ENCODE measurements around the gene RBAK.

The RBAK gene

DNA sequence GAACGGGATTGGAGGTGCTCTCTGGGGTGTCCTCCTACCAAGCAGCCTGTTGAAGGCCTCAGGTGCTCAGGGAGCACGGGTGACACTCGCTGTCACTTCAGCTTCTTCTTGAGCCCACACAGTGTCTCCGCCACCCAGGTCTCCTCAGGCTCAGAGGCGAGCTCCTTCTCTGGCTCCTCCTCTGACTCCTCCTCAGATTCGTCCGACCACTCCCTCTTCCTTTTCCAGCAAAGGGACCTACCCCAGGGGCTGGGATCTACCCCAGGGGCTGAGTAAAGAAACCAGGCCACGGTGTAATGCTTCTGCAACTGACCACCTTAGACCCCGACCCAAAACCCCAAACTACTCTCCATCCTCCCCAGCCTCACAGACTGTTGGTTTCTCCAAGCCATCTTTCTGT lies 9.2 kb upstream of the RBAK start:
- TF ChIP-seq TAF1 (IDR thresholded peaks at IDR 0.05; ENCODE audit: low read depth) (no peak), EP300 (IDR thresholded peaks at IDR 0.05; ENCODE audit: borderline replicate concordance) (no peak), TCF12 (IDR thresholded peaks at IDR 0.05; ENCODE audit: low read depth) (no peak), FOXM1 (IDR thresholded peaks at IDR 0.05; ENCODE audit: borderline replicate concordance, low read depth) (no peak), NFIC (IDR thresholded peaks at IDR 0.05) (no peak)

DNA sequence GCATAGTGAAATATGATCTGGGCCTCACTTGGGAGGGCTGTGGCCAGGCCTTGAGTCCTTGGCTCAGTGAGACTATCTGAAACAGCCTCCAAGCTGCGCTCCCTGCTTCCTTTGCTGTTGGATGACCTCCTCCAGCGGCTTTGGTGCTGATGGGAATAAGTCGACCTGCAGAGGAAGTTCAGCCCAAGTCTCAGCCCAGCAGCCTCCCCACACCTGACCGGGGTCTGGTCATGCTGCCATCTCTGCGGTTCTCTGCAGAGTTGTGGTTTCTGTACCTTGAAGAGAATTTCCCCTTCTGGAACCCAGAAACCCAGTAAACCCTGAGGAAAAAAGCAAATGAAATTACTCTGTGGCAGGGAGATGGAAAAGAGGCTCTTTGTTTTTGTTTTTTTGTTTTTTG lies 4.6 kb upstream of the RBAK start:
- TF ChIP-seq CREB1 (IDR thresholded peaks at IDR 0.05; ENCODE audit: low read depth) = no peak
- no peak for TF ChIP-seq ZBTB7A (IDR thresholded peaks at IDR 0.05; ENCODE audit: low read depth)
- TF ChIP-seq CEBPB (IDR thresholded peaks at IDR 0.05) = no peak
- TF ChIP-seq, protein P1, sequence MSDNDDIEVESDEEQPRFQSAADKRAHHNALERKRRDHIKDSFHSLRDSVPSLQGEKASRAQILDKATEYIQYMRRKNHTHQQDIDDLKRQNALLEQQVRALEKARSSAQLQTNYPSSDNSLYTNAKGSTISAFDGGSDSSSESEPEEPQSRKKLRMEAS (IDR thresholded peaks at IDR 0.05) = no peak

DNA sequence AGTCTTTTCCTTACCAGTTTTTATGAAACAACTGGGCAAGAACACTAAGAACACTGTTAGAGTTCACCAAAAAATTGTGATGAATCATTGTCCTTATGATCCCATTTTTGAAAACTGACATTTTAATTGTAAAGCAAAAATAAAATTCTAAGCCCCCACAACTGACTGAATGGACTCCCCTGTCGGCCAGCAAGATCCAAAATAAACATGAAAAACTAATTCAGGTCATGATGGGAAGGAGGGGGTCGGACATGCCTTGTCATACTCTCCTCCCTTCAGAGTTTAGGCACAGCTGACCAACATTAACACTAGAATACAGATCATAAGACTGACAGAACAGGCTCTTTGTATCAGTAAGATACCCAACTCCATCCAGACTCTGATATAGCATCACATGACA lies 2.0 kb upstream of the RBAK start:
- no peak for TF ChIP-seq FOXM1 (IDR thresholded peaks at IDR 0.05; ENCODE audit: borderline replicate concordance, low read depth)
- TF ChIP-seq CREB1 (IDR thresholded peaks at IDR 0.05; ENCODE audit: low read depth) = no peak
- TF ChIP-seq CEBPB (IDR thresholded peaks at IDR 0.05) = no peak
- no peak for TF ChIP-seq ZBTB7A (IDR thresholded peaks at IDR 0.05; ENCODE audit: low read depth)
- no peak for TF ChIP-seq TAF1 (IDR thresholded peaks at IDR 0.05; ENCODE audit: low read depth)
- TF ChIP-seq, protein P2, sequence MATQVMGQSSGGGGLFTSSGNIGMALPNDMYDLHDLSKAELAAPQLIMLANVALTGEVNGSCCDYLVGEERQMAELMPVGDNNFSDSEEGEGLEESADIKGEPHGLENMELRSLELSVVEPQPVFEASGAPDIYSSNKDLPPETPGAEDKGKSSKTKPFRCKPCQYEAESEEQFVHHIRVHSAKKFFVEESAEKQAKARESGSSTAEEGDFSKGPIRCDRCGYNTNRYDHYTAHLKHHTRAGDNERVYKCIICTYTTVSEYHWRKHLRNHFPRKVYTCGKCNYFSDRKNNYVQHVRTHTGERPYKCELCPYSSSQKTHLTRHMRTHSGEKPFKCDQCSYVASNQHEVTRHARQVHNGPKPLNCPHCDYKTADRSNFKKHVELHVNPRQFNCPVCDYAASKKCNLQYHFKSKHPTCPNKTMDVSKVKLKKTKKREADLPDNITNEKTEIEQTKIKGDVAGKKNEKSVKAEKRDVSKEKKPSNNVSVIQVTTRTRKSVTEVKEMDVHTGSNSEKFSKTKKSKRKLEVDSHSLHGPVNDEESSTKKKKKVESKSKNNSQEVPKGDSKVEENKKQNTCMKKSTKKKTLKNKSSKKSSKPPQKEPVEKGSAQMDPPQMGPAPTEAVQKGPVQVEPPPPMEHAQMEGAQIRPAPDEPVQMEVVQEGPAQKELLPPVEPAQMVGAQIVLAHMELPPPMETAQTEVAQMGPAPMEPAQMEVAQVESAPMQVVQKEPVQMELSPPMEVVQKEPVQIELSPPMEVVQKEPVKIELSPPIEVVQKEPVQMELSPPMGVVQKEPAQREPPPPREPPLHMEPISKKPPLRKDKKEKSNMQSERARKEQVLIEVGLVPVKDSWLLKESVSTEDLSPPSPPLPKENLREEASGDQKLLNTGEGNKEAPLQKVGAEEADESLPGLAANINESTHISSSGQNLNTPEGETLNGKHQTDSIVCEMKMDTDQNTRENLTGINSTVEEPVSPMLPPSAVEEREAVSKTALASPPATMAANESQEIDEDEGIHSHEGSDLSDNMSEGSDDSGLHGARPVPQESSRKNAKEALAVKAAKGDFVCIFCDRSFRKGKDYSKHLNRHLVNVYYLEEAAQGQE (IDR thresholded peaks at IDR 0.05; ENCODE audit: low read depth) = no peak
- TF ChIP-seq YY1 (IDR thresholded peaks at IDR 0.05; ENCODE audit: low read depth) = no peak
- no peak for TF ChIP-seq EP300 (IDR thresholded peaks at IDR 0.05; ENCODE audit: borderline replicate concordance)

DNA sequence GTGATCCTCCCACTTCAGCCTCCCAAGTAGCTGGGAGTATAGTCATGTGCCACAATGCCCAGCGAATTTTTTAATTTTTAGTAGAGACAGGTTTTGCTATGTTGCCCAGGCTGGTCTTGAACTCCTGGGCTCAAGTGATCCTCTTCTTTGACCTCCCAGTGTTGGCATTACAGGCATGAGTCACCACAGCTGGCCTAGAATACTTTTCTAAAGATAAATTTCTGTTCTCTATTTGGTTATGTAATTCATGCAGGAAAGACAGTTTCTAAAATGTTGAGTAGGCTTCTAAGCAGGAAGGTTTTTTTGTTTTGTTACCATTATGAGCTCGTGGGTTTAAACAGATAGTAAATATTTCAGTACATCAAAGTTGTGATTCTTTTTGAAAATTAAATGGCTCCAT lies 5.0 kb downstream of the RBAK start:
- TF ChIP-seq FOXM1 (IDR thresholded peaks at IDR 0.05; ENCODE audit: borderline replicate concordance, low read depth) (no peak), EP300 (IDR thresholded peaks at IDR 0.05; ENCODE audit: borderline replicate concordance) (no peak), ZBTB7A (IDR thresholded peaks at IDR 0.05; ENCODE audit: low read depth) (no peak), CREB1 (IDR thresholded peaks at IDR 0.05; ENCODE audit: low read depth) (no peak), TCF12 (IDR thresholded peaks at IDR 0.05; ENCODE audit: low read depth) (no peak), RAD21 (IDR thresholded peaks at IDR 0.05; ENCODE audit: low read depth) (no peak), EGR1 (IDR thresholded peaks at IDR 0.05) (no peak), YY1 (IDR thresholded peaks at IDR 0.05; ENCODE audit: low read depth) (no peak), NFIC (IDR thresholded peaks at IDR 0.05) (no peak), TAF1 (IDR thresholded peaks at IDR 0.05; ENCODE audit: low read depth) (no peak), CEBPB (IDR thresholded peaks at IDR 0.05) (no peak), TEAD4 (IDR thresholded peaks at IDR 0.05) (no peak)
- TF ChIP-seq, protein P2 (IDR thresholded peaks at IDR 0.05; ENCODE audit: low read depth) = no peak
- TF ChIP-seq, protein P1 (IDR thresholded peaks at IDR 0.05) = no peak
- TF ChIP-seq, protein P3, sequence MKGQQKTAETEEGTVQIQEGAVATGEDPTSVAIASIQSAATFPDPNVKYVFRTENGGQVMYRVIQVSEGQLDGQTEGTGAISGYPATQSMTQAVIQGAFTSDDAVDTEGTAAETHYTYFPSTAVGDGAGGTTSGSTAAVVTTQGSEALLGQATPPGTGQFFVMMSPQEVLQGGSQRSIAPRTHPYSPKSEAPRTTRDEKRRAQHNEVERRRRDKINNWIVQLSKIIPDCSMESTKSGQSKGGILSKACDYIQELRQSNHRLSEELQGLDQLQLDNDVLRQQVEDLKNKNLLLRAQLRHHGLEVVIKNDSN (IDR thresholded peaks at IDR 0.05) = no peak

DNA sequence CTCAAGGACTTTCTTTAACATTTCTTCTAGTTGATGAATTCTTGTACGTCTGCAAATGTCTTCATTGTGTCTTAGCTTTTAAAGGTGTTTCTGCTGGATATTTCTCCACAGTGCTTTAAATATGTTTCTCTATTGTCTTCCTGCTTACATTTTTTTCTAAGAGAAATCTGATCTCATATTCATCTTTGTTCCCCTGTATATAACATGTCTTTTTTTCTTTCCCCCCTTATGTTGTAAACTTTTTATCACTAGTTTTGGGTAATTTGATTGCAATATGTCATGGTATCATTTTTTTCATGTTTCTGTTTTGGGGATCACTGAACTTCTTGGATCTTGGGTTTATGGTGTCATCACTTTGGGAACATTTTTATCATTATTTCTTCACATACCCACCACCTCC lies 7.5 kb downstream of the RBAK start:
- TF ChIP-seq EP300 (IDR thresholded peaks at IDR 0.05; ENCODE audit: borderline replicate concordance) (no peak), TAF1 (IDR thresholded peaks at IDR 0.05; ENCODE audit: low read depth) (no peak), ZBTB7A (IDR thresholded peaks at IDR 0.05; ENCODE audit: low read depth) (no peak), EGR1 (IDR thresholded peaks at IDR 0.05) (no peak)
- TF ChIP-seq, protein P3 (IDR thresholded peaks at IDR 0.05) = no peak
- TF ChIP-seq, protein P1 (IDR thresholded peaks at IDR 0.05) = no peak

DNA sequence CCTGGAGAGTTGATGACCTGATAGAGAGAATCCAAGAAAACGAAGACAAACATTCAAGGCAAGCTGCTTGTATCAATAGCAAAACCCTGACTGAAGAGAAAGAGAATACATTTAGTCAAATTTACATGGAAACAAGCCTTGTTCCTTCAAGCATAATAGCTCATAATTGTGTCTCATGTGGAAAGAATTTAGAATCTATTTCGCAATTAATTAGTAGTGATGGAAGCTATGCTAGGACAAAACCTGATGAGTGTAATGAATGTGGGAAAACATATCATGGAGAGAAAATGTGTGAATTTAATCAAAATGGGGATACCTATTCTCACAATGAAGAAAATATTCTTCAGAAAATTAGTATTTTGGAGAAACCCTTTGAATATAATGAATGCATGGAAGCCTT lies 18.0 kb downstream of the RBAK start:
- no peak for TF ChIP-seq TAF1 (IDR thresholded peaks at IDR 0.05; ENCODE audit: low read depth)
- TF ChIP-seq ZBTB7A (IDR thresholded peaks at IDR 0.05; ENCODE audit: low read depth) = no peak
- no peak for TF ChIP-seq TCF12 (IDR thresholded peaks at IDR 0.05; ENCODE audit: low read depth)
- no peak for TF ChIP-seq CEBPB (IDR thresholded peaks at IDR 0.05)
- no peak for TF ChIP-seq FOXM1 (IDR thresholded peaks at IDR 0.05; ENCODE audit: borderline replicate concordance, low read depth)
- no peak for TF ChIP-seq YY1 (IDR thresholded peaks at IDR 0.05; ENCODE audit: low read depth)
- TF ChIP-seq, protein P3 (IDR thresholded peaks at IDR 0.05) = no peak
- no peak for TF ChIP-seq RAD21 (IDR thresholded peaks at IDR 0.05; ENCODE audit: low read depth)
- no peak for TF ChIP-seq EGR1 (IDR thresholded peaks at IDR 0.05)
- TF ChIP-seq EP300 (IDR thresholded peaks at IDR 0.05; ENCODE audit: borderline replicate concordance) = no peak
- no peak for TF ChIP-seq CREB1 (IDR thresholded peaks at IDR 0.05; ENCODE audit: low read depth)
